ENCODE data around the gene MAML3. TPM values are rescaled to one million over a fixed set of nuclear protein-coding genes. Genes with fewer than 3 reads are reported as not detected.

Gene MAML3
- total RNA-seq, 4 donors from 2014 or later = 21.2 to 28.4 (median 22.1) TPM

GRCh38 chr4:139873111-139873860 is 280.7 kb downstream of the MAML3 start:
- intact Hi-C loops (cut with DNase I; ENCODE audit: low total_unique reads) = no loop called here
- no peak overlapping the region for H3K4me3 ChIP-seq (ENCODE audit: low read depth, poor library complexity, severe bottlenecking)
- TF ChIP-seq CTCF (IDR thresholded peaks at IDR 0.05) = no peak
- no peak for TF ChIP-seq POLR2A (IDR thresholded peaks at IDR 0.05)
- DNase-seq (ENCODE audit: low spot score in 2 of 2) = no peak
- WGBS, 2 donors = 91 to 98% methylated on average over 4 of the region's 4 CpGs

GRCh38 chr4:139872274-139872673 is 281.7 kb downstream of the MAML3 start:
- no peak for DNase-seq (ENCODE audit: low spot score in 2 of 2)
- 73 to 84% methylated on average over 2 of the region's 2 CpGs for WGBS, 2 donors
- intact Hi-C loops (cut with DNase I; ENCODE audit: low total_unique reads) = no loop called here
- H3K4me3 ChIP-seq (ENCODE audit: low read depth, poor library complexity, severe bottlenecking) = no peak overlapping the region
- TF ChIP-seq POLR2A (IDR thresholded peaks at IDR 0.05) (no peak), CTCF (IDR thresholded peaks at IDR 0.05) (no peak)

- no peak for DNase-seq (ENCODE audit: low spot score in 2 of 2)
- H3K4me3 ChIP-seq (ENCODE audit: low read depth, poor library complexity, severe bottlenecking) = no peak overlapping the region
- WGBS, 2 donors = 81 to 86% methylated on average over 4 of the region's 4 CpGs
- intact Hi-C loops (cut with DNase I; ENCODE audit: low total_unique reads) = no loop called here
- TF ChIP-seq CTCF (IDR thresholded peaks at IDR 0.05) = no peak
- TF ChIP-seq POLR2A (IDR thresholded peaks at IDR 0.05) = no peak
Measured at GRCh38 chr4:139869810-139870209, 284.2 kb downstream of the MAML3 start.

- intact Hi-C loops (cut with DNase I; ENCODE audit: low total_unique reads) = no loop called here
Measured at GRCh38 chr4:139866276-139866962, 287.6 kb downstream of the MAML3 start.

GRCh38 chr4:139865537-139865936 is 288.4 kb downstream of the MAML3 start:
- 98 to 99% methylated on average over 5 of the region's 5 CpGs for WGBS, 2 donors
- no peak for DNase-seq (ENCODE audit: low spot score in 2 of 2)
- TF ChIP-seq CTCF (IDR thresholded peaks at IDR 0.05) = no peak
- no peak for TF ChIP-seq POLR2A (IDR thresholded peaks at IDR 0.05)

More at GRCh38 chr4:139866276-139866962, 287.6 kb downstream of the MAML3 start:
- 74 to 79% methylated on average over 13 of the region's 13 CpGs for WGBS, 2 donors
- no peak overlapping the region for H3K4me3 ChIP-seq (ENCODE audit: low read depth, poor library complexity, severe bottlenecking)
- TF ChIP-seq CTCF (IDR thresholded peaks at IDR 0.05) (no peak), POLR2A (IDR thresholded peaks at IDR 0.05) (no peak)
- DNase-seq (ENCODE audit: low spot score in 2 of 2) = no peak

More at GRCh38 chr4:139865537-139865936, 288.4 kb downstream of the MAML3 start:
- H3K4me3 ChIP-seq (ENCODE audit: low read depth, poor library complexity, severe bottlenecking) = no peak overlapping the region
- intact Hi-C loops (cut with DNase I; ENCODE audit: low total_unique reads) = no loop called here

Data from lower leg skin (tissue), 4 donors.